Thoracic aorta (tissue), 2 donors: ENCODE measurements around the gene VWA3B. TPM values are rescaled to one million over a fixed set of nuclear protein-coding genes. Genes with fewer than 3 reads are reported as not detected.

Source experiments
- ATAC-seq: fragments of 150-250 bp; one replicate; pipeline ENCODE4 v1.8.0; 2017; ENCODE audit warnings: low read depth; ENCODE audit not compliant: insufficient number of reproducible peaks, low FRiP score
- DNase-seq: peaks from one replicate; pipeline ENCODE4 v3.0.0-alpha.2; 2020; ENCODE audit warnings: low spot score
- H3K27ac ChIP-seq, 2 donors: fragments of 200-600 bp; sonication (generic); 1 replicate in 1 of 2; 2 replicates in 1 of 2; pipeline ENCODE4 v1.5.1; 2016; ENCODE audit warnings: mild to moderate bottlenecking in 2 of 2, moderate library complexity in 2 of 2
- H3K27me3 ChIP-seq: fragments of 200-600 bp; sonication (generic); replicated peaks from 2 replicates; pipeline ENCODE4 v1.6.0; 2016; ENCODE audit warnings: mild to moderate bottlenecking; ENCODE audit not compliant: insufficient read depth
- H3K36me3 ChIP-seq: fragments of 200-600 bp; sonication (generic); one replicate; pipeline ENCODE4 v1.5.1; 2016
- H3K4me1 ChIP-seq, 2 donors: fragments of 200-600 bp; sonication (generic); 1 replicate in 1 of 2; 2 replicates in 1 of 2; pipeline versions ENCODE4 v1.5.1 to v1.6.0; 2016; ENCODE audit warnings: low read depth in 2 of 2, mild to moderate bottlenecking in 1 of 2; ENCODE audit not compliant: control insufficient read depth in 1 of 2
- H3K4me3 ChIP-seq: fragments of 200-600 bp; sonication (generic); 2 replicates; pipeline ENCODE4 v1.5.1; 2016; ENCODE audit warnings: mild to moderate bottlenecking
- H3K9me3 ChIP-seq: fragments of 200-600 bp; sonication (generic); 2 replicates; pipeline ENCODE4 v1.5.1; 2016
- CTCF ChIP-seq: fragments of 200-600 bp; sonication (generic); IDR thresholded peaks from one replicate; pipeline ENCODE4 v1.5.1; 2019; ENCODE audit warnings: antibody characterized with exemption
- total RNA-seq, 2 donors: library from RNA; depleted of rRNA; stranded (reverse); fragments of >200 nt; gene quantifications; one replicate each; pipeline versions ENCODE4 v1.1.0 to v1.2.3, GENCODE V29; 2016

Gene VWA3B
- total RNA-seq, 2 donors from 2014 or later: 0.27 TPM; not detected in 1

- H3K36me3 ChIP-seq: no peaks in the 10 kb centered on the region
- no peaks in the 10 kb centered on the region for H3K4me1 ChIP-seq
- no peak overlapping the region for H3K27ac ChIP-seq
- H3K4me3 ChIP-seq: no peak overlapping the region
- H3K9me3 ChIP-seq: peaks cover 5% of the 10 kb centered on the region
- TF ChIP-seq CTCF: no peak
- H3K27me3 ChIP-seq: no peaks in the 10 kb centered on the region
- DNase-seq (no peak), ATAC-seq (no peak)
These were observed 194.6 kb downstream of the VWA3B start for GRCh38 chr2:98281607-98282006.

- Histone ChIP-seq H3K27ac (no peak overlapping the region), H3K27me3 (no peaks in the 10 kb centered on the region), H3K9me3 (peaks cover 5% of the 10 kb centered on the region), H3K4me1 (no peaks in the 10 kb centered on the region), H3K4me3 (no peak overlapping the region), H3K36me3 (no peaks in the 10 kb centered on the region)
- DNase-seq (no peak), ATAC-seq (no peak)
- no peak for TF ChIP-seq CTCF
These were observed 195.1 kb downstream of the VWA3B start for GRCh38 chr2:98282109-98282508.

GRCh38 chr2:98293030-98293429, 206.1 kb downstream of the VWA3B start:
- Histone ChIP-seq H3K4me3 (no peak overlapping the region), H3K36me3 (no peaks in the 10 kb centered on the region), H3K27ac (no peak overlapping the region), H3K9me3 (no peaks in the 10 kb centered on the region), H3K27me3 (no peaks in the 10 kb centered on the region), H3K4me1 (no peaks in the 10 kb centered on the region)
- ATAC-seq (no peak), DNase-seq (no peak)
- TF ChIP-seq CTCF: no peak

- H3K27ac ChIP-seq: no peak overlapping the region
- no peak for TF ChIP-seq CTCF
- H3K36me3 ChIP-seq: no peaks in the 10 kb centered on the region
- no peaks in the 10 kb centered on the region for H3K9me3 ChIP-seq
- ATAC-seq (no peak), DNase-seq (no peak)
- no peaks in the 10 kb centered on the region for H3K27me3 ChIP-seq
- H3K4me1 ChIP-seq: no peaks in the 10 kb centered on the region
- H3K4me3 ChIP-seq: no peak overlapping the region
These were observed 207.1 kb downstream of the VWA3B start for GRCh38 chr2:98293931-98294687.

GRCh38 chr2:98294711-98295110, 207.7 kb downstream of the VWA3B start:
- ATAC-seq (no peak), DNase-seq (no peak)
- no peak for TF ChIP-seq CTCF
- Histone ChIP-seq H3K36me3 (no peaks in the 10 kb centered on the region), H3K27ac (no peak overlapping the region), H3K4me3 (no peak overlapping the region), H3K4me1 (no peaks in the 10 kb centered on the region), H3K27me3 (no peaks in the 10 kb centered on the region), H3K9me3 (no peaks in the 10 kb centered on the region)
